D721Med (cell line): ENCODE measurements around the gene MYBPHL.
"Not testable (repeated sequence)": the region's sequence is repeated elsewhere in the genome, so short reads cannot be mapped to it uniquely, and the experiment has no call there.

ENCODE experiments used
- DNase-seq: peaks from one replicate; pipeline ENCODE4 v3.0.0; 2011; ENCODE audit warnings: low spot score; ENCODE audit not compliant: insufficient read length
- FAIRE-seq: peaks from 2 replicates; lab custom pipeline; 2011; peaks lifted over from hg19 to GRCh38; lab: Jason Lieb, UNC
- CTCF ChIP-seq: IDR thresholded peaks from 2 replicates; pipeline ENCODE4 v1.5.1; 2012; ENCODE audit warnings: mild to moderate bottlenecking, control low read depth; ENCODE audit not compliant: insufficient read depth; ENCODE audit errors: missing control alignments

The MYBPHL gene

GRCh38 chr1:109290998-109291397 lies 15.8 kb downstream of the MYBPHL start:
- FAIRE-seq (no peak), DNase-seq (no peak)
- no peak for TF ChIP-seq CTCF

GRCh38 chr1:109290137-109290536 lies 16.7 kb downstream of the MYBPHL start:
- DNase-seq (no peak), FAIRE-seq (no peak)
- no peak for TF ChIP-seq CTCF

- not testable (repeated sequence) for FAIRE-seq, DNase-seq
Measured at GRCh38 chr1:109286762-109287161, 20.0 kb downstream of the MYBPHL start.

GRCh38 chr1:109283748-109284600 lies 22.8 kb downstream of the MYBPHL start:
- DNase-seq: no peak
- FAIRE-seq: no peak
- no peak for TF ChIP-seq CTCF

GRCh38 chr1:109282952-109283747 lies 23.7 kb downstream of the MYBPHL start, which contains the start of gene PSRC1:
TSS of gene PSRC1 (minus strand) at chr1:109283145.
- TF ChIP-seq CTCF: peak; percentile 25
- DNase-seq: peak; percentile 99
- FAIRE-seq: no peak

GRCh38 chr1:109282497-109282951 lies 24.3 kb downstream of the MYBPHL start:
- FAIRE-seq (no peak), DNase-seq (no peak)
- no peak for TF ChIP-seq CTCF

GRCh38 chr1:109281680-109282496 lies 24.9 kb downstream of the MYBPHL start:
- no peak for FAIRE-seq

More at GRCh38 chr1:109281680-109282496, 24.9 kb downstream of the MYBPHL start:
- DNase-seq: no peak
- TF ChIP-seq CTCF: no peak
